Small intestine (tissue), 7 donors: Measurements from ENCODE around the gene CREB3L2. TPM values are rescaled to one million over a fixed set of nuclear protein-coding genes. Genes with fewer than 3 reads are reported as not detected.
"Not testable (repeated sequence)": the region's sequence is repeated elsewhere in the genome, so short reads cannot be mapped to it uniquely, and the experiment has no call there.

ENCODE experiments used
- DNase-seq, 2 donors: peaks; one replicate each; pipeline versions ENCODE4 v3.0.0 to v3.0.0-alpha.2; 2013
- FAIRE-seq: peaks from 2 replicates; lab custom pipeline; 2012; peaks lifted over from hg19 to GRCh38; lab: Jason Lieb, UNC
- H3K27ac ChIP-seq, 3 donors: one replicate each; pipeline ENCODE4 v1.5.1; 2013; ENCODE audit warnings: low read length in 2 of 3, mild to moderate bottlenecking in 2 of 3, control low read depth in 1 of 3, inconsistent platforms in 1 of 3, low read depth in 1 of 3, moderate library complexity in 1 of 3
- H3K27me3 ChIP-seq, 3 donors: one replicate each; pipeline ENCODE4 v1.6.1; 2013; ENCODE audit warnings: low read length in 3 of 3, inconsistent platforms in 1 of 3; ENCODE audit not compliant: control insufficient read depth in 3 of 3, insufficient read depth in 3 of 3
- H3K36me3 ChIP-seq, 3 donors: one replicate each; pipeline ENCODE4 v1.6.1; 2013; ENCODE audit warnings: low read length in 3 of 3, inconsistent platforms in 1 of 3, low read depth in 1 of 3, mild to moderate bottlenecking in 1 of 3, moderate library complexity in 1 of 3; ENCODE audit not compliant: control insufficient read depth in 3 of 3, insufficient read depth in 2 of 3
- H3K4me1 ChIP-seq, 3 donors: one replicate each; pipeline ENCODE4 v1.6.1; 2013; ENCODE audit warnings: low read length in 2 of 3, inconsistent platforms in 1 of 3, low read depth in 1 of 3, mild to moderate bottlenecking in 1 of 3, moderate library complexity in 1 of 3; ENCODE audit not compliant: control insufficient read depth in 3 of 3, insufficient read depth in 2 of 3
- H3K4me3 ChIP-seq, 3 donors: one replicate each; pipeline ENCODE4 v1.5.1; 2013; ENCODE audit warnings: low read length in 3 of 3, control low read depth in 1 of 3, inconsistent platforms in 1 of 3, low read depth in 1 of 3, mild to moderate bottlenecking in 1 of 3, moderate library complexity in 1 of 3
- H3K9me3 ChIP-seq, 2 donors: one replicate each; pipeline ENCODE4 v1.6.1; 2013; ENCODE audit warnings: low read depth in 1 of 2, low read length in 1 of 2; ENCODE audit not compliant: control insufficient read depth in 2 of 2, insufficient read depth in 1 of 2
- WGBS, 3 donors: extraction: QIAGEN DNeasy Blood & Tissue Kit; methylation state at CpG; one replicate each; pipeline ENCODE4 v1.1.7; 2013; 5-methylcytosine and 5-hydroxymethylcytosine counted together
- polyA plus RNA-seq, 4 donors: library from polyadenylated mRNA; stranded (reverse) in 3 of 4; unstranded in 1 of 4; fragments of 200-250 nt in 3 of 4; fragments of 120-200 nt in 1 of 4; gene quantifications; one replicate each; pipeline versions ENCODE4 v1.2.1 to v1.2.3, GENCODE V29; 2013
- donor health status: healthy with polysubstance abuse.
- donor health status: control.
- donor health status: control.
- donor health status: Bipolar disorder and iron deficiency.
- donor health status: healthy.

The CREB3L2 gene
- polyA plus RNA-seq, 4 donors: 8.9 to 52.5 (median 11.3) TPM

GRCh38 chr7:137934176-137934826 is 67.6 kb downstream of the CREB3L2 start:
- H3K27ac ChIP-seq: peak overlapping the region; percentile 5 to 90 (median 37)
- no peak for FAIRE-seq
- WGBS, 3 donors: 69 to 79% (median 74%) methylated on average over 4 of the region's 4 CpGs

DNA sequence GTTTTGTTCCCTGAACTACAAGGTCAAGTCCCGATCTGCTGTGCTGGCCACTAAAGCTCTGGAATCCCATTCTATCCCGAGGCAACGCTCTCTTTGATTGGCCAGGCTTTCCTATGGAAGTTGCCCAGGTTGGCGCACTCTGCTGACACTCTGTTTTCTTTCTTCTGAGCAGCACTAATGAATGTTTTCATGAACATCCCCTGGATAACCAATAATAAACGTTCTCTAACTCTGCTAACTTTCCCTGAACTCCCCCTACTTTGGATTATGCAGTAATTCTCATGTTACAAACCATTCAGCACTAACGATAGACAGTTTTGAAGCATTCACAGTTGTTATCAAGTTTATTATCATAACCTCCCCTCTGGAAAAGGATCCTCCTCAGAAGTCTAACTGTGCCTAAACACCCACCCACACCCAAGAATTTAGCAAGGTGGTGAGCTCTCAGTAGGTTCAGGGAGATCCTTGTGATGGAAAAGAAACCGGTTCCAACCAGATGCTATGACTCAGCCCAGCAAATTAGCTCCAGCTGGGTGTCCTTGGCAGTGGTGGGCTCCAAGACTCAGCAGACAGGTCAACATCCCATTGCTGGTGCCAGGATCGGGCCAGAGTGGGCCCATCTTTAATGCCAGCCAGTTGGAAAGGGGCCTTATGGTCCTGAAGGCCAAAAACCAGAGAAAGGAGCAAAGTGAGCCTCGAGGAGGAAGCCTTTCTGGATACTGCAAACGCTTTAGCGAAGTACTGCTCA is 68.4 kb downstream of the CREB3L2 start:
- WGBS, 3 donors: 69 to 84% (median 74%) methylated on average over 11 of the region's 11 CpGs
- peaks cover 20 to 37% (median 33%) of the 10 kb centered on the region in 3 donors for H3K4me1 ChIP-seq
- H3K27me3 ChIP-seq: no peaks in the 10 kb centered on the region
- H3K4me3 ChIP-seq: no peak overlapping the region
- H3K36me3 ChIP-seq: peaks cover 0 to 5% (median 2%) of the 10 kb centered on the region in 3 donors
- no peaks in the 10 kb centered on the region for H3K9me3 ChIP-seq
- DNase-seq: no peak
- no peak for FAIRE-seq
- peak overlapping the region in 1 of 3 donors; percentile 73 for H3K27ac ChIP-seq

More at GRCh38 chr7:137934176-137934826, 67.6 kb downstream of the CREB3L2 start:
- Histone ChIP-seq H3K27me3 (no peaks in the 10 kb centered on the region), H3K4me3 (peak overlapping the region in 1 of 3 donors; percentile 54), H3K9me3 (no peaks in the 10 kb centered on the region), H3K36me3 (peaks cover 0 to 5% (median 0%) of the 10 kb centered on the region in 3 donors), H3K4me1 (peaks cover 20 to 37% (median 33%) of the 10 kb centered on the region in 3 donors)
- no peak for DNase-seq

DNA sequence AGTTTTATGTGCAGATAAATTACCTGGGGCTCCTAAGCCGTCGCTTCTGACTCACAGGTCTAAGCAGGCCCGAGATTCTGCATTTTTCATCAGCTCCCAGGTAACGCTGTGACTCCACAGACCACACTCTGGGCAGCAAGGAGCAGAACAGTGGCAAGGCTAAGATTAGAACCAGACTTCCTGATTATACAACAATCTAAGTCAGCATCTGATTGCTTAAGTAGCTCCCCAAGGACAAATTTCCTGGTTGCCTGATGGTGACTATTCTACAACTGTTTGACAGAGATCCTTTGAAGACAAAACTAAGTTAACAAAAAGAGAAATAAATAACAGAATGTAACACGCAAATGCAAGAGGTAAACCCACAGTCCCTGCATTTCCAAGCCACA is 69.0 kb downstream of the CREB3L2 start:
- Histone ChIP-seq H3K9me3 (no peaks in the 10 kb centered on the region), H3K4me1 (peaks cover 20 to 37% (median 33%) of the 10 kb centered on the region in 3 donors), H3K27me3 (no peaks in the 10 kb centered on the region), H3K36me3 (peaks cover under 1 to 8% (median 2%) of the 10 kb centered on the region in 3 donors), H3K4me3 (no peak overlapping the region), H3K27ac (peak overlapping the region in 2 of 3 donors; percentile 6 to 73)
- FAIRE-seq (no peak), DNase-seq (peak in 1 of 2 donors; percentile 19)
- 56 to 76% (median 70%) methylated on average over 5 of the region's 5 CpGs for WGBS, 3 donors

- DNase-seq: peak in 1 of 2 donors; percentile 52
- FAIRE-seq: no peak
- Histone ChIP-seq H3K4me1 (peaks cover 16 to 33% (median 33%) of the 10 kb centered on the region in 3 donors), H3K4me3 (no peak overlapping the region), H3K36me3 (peaks cover 2 to 12% (median 3%) of the 10 kb centered on the region in 3 donors), H3K27ac (no peak overlapping the region), H3K27me3 (no peaks in the 10 kb centered on the region), H3K9me3 (no peaks in the 10 kb centered on the region)
- 38 to 57% (median 55%) methylated on average over 2 of the region's 2 CpGs for WGBS, 3 donors
Measured at GRCh38 chr7:137931823-137932222, 70.1 kb downstream of the CREB3L2 start.

DNA sequence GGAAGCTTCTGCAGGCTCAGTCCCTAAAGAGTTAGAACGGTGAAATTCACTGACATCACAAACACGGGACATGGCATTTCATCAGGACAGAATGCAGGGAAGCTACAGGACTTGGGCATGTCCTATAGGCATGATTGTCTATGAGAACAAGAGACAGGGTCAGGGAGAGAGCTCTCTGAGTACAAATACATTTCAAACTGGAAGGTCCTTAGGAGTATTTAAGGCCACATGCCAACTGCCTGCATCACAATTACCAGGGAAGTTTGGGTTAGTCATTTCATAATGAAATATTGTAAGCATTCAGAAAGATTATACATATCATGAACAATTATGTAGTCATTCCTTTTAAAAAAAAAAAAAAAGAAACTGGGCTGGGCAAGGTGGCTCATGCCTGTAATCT is 71.3 kb downstream of the CREB3L2 start:
- no peak overlapping the region for H3K4me3 ChIP-seq
- 79 to 95% (median 91%) methylated on average over 2 of the region's 2 CpGs for WGBS, 3 donors
- FAIRE-seq: no peak
- H3K27me3 ChIP-seq: no peaks in the 10 kb centered on the region
- no peak overlapping the region for H3K27ac ChIP-seq
- peaks cover 4 to 18% (median 7%) of the 10 kb centered on the region in 3 donors for H3K36me3 ChIP-seq
- no peaks in the 10 kb centered on the region for H3K9me3 ChIP-seq
- peaks cover 7 to 27% (median 23%) of the 10 kb centered on the region in 3 donors for H3K4me1 ChIP-seq
- no peak for DNase-seq

DNA sequence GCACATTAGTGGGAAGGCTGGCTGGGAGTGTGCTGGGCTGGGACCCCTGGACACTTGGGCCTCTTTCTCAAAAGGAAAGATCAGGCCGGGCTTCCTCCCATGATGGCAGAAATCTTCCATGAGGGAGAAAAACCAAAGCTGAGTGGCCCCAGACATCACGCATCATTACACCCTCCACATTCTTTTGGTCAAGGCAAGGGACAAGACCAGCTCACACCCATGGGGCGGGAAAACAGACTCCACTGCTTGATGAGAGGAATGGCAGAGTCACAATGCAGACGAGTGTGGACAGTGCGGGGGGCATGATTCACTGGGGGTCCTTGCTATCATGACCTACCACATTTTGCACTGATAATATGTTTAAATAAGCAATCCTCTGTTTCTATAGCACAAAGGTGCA is 73.3 kb downstream of the CREB3L2 start:
- Histone ChIP-seq H3K36me3 (peaks cover 6 to 20% (median 18%) of the 10 kb centered on the region in 3 donors), H3K27me3 (no peaks in the 10 kb centered on the region), H3K4me1 (peaks cover 4 to 14% (median 13%) of the 10 kb centered on the region in 3 donors), H3K27ac (no peak overlapping the region), H3K9me3 (no peaks in the 10 kb centered on the region), H3K4me3 (no peak overlapping the region)
- no peak for FAIRE-seq
- DNase-seq: no peak
- 94 to 98% (median 98%) methylated on average over 5 of the region's 5 CpGs for WGBS, 3 donors

DNA sequence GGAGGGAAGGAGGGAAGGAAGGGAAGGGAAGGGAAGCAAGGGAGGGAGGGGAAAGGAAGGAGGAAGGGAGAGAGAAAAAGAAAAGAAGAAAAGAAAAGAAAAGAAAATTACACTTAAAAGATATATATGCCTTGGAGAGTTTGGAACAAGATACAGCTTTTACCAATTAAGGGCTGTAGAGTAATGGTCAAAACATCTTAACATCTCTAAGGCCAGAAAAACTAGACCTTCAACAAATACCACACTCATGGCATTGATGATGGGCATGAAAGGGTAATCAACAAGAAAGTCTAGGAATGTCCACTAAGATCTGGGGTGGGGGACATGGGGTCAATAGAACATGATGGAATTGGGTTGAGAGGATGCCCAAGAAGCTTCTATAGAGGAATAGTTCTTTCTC is 74.5 kb downstream of the CREB3L2 start:
- no peak overlapping the region for H3K27ac ChIP-seq
- DNase-seq: no peak
- no peaks in the 10 kb centered on the region for H3K27me3 ChIP-seq
- no peaks in the 10 kb centered on the region for H3K9me3 ChIP-seq
- H3K4me1 ChIP-seq: peaks cover 2% of the 10 kb centered on the region in 3 donors
- H3K36me3 ChIP-seq: peaks cover 6 to 22% (median 15%) of the 10 kb centered on the region in 3 donors
- FAIRE-seq: no peak
- no peak overlapping the region for H3K4me3 ChIP-seq

DNA sequence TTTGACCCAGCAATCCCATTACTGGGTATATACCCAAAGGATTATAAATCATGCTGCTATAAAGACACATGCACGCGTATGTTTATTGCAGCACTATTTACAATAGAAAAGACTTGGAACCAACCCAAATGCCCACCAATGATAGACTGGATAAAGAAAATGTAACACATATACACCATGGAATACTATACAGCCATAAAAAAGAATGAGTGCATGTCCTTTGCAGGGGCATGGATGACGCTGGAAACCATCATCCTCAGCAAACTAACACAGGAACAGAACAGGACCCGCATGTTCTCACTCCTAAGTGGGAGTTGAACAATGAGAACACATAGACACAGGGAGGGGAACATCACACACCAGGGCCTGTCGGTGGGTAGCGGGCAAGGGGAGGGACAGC is 75.7 kb downstream of the CREB3L2 start:
- H3K4me3 ChIP-seq, H3K9me3 ChIP-seq, FAIRE-seq, H3K27me3 ChIP-seq, H3K27ac ChIP-seq, DNase-seq, H3K4me1 ChIP-seq: not testable (repeated sequence)
- WGBS, 3 donors: 96 to 99% (median 98%) methylated on average over 6 of the region's 6 CpGs
- H3K36me3 ChIP-seq: peaks cover 6 to 22% (median 15%) of the 10 kb centered on the region in 3 donors
